SK-N-SH (cell line): ENCODE data around the gene ALDH18A1. TPM values are rescaled to one million over a fixed set of nuclear protein-coding genes. Genes with fewer than 3 reads are reported as not detected.

Experiments
- CTCF ChIA-PET: fragments of 300-600, 350-600 bp; formaldehyde crosslinking; extraction: SDS; loops from one replicate; lab custom pipeline; 2021; lab: Yijun Ruan, JAX
- POLR2A ChIA-PET: fragments of 350-600 bp; sonication (Branson Sonifier 250); formaldehyde crosslinking; extraction: SDS; loops from one replicate; lab custom pipeline; 2020; ENCODE audit warnings: antibody characterized with exemption, inconsistent platforms; lab: Yijun Ruan, JAX
- DNase-seq: peaks from one replicate; pipeline ENCODE4 v3.0.0; 2012
- H2AFZ ChIP-seq: fragments of 200-600 bp; sonication (generic); 2 replicates; pipeline ENCODE4 v1.8.1; 2016; ENCODE audit warnings: antibody characterized with exemption, mild to moderate bottlenecking, low read depth
- H3F3A ChIP-seq: fragments of 200-600 bp; sonication (generic); replicated peaks from 2 replicates; pipeline ENCODE3; 2016; ENCODE audit warnings: antibody characterized with exemption, mild to moderate bottlenecking; ENCODE audit not compliant: insufficient read depth
- H3K27ac ChIP-seq, 2 experiments: fragments of 200-500 bp in 1 of 2; fragments of 200-600 bp in 1 of 2; sonication (Bioruptor generic) in 1 of 2; sonication (generic), shearing (Covaris generic) in 1 of 2; 2 replicates each; pipeline versions ENCODE4 v1.5.1 to v1.6.1; 2014 to 2016; ENCODE audit warnings: low read depth in 2 of 2, inconsistent platforms in 1 of 2, low read length in 1 of 2, mild to moderate bottlenecking in 1 of 2, mixed read lengths in 1 of 2
- H3K27me3 ChIP-seq: fragments of 200-600 bp; sonication (generic), shearing (Covaris generic); 2 replicates; pipeline ENCODE4 v1.6.1; 2016; ENCODE audit warnings: mixed run types; ENCODE audit not compliant: insufficient read depth
- H3K36me3 ChIP-seq, 2 experiments: fragments of 200-500 bp in 1 of 2; fragments of 200-600 bp in 1 of 2; sonication (Bioruptor generic) in 1 of 2; sonication (generic) in 1 of 2; replicated peaks in 1 of 2; 2 replicates each; pipeline versions ENCODE3 to v1.5.1; 2014 to 2016; ENCODE audit warnings: low read length in 1 of 2, mild to moderate bottlenecking in 1 of 2; ENCODE audit not compliant: insufficient read depth in 2 of 2, control insufficient read depth in 1 of 2
- H3K4me1 ChIP-seq, 2 experiments: fragments of 200-500 bp in 1 of 2; fragments of 200-600 bp in 1 of 2; sonication (Bioruptor generic) in 1 of 2; sonication (generic), shearing (Covaris generic) in 1 of 2; 2 replicates each; pipeline versions ENCODE4 v1.5.1 to v1.6.1; 2014 to 2016; ENCODE audit warnings: low read depth in 1 of 2, low read length in 1 of 2, mixed run types in 1 of 2; ENCODE audit not compliant: insufficient read depth in 2 of 2, control insufficient read depth in 1 of 2
- H3K4me2 ChIP-seq: fragments of 200-600 bp; sonication (generic), shearing (Covaris generic); 2 replicates; pipeline ENCODE4 v1.6.1; 2017; ENCODE audit warnings: mixed run types
- H3K4me3 ChIP-seq, 2 experiments: fragments of 200-500 bp in 1 of 2; fragments of 200-600 bp in 1 of 2; sonication (Bioruptor generic) in 1 of 2; sonication (generic), shearing (Covaris generic) in 1 of 2; 2 replicates each; pipeline versions ENCODE4 v1.5.1 to v1.8.1; 2014 to 2016; ENCODE audit warnings: low read depth in 2 of 2, inconsistent platforms in 1 of 2, low read length in 1 of 2, mild to moderate bottlenecking in 1 of 2, mixed read lengths in 1 of 2, moderate library complexity in 1 of 2
- H3K79me2 ChIP-seq: fragments of 200-600 bp; sonication (generic); 2 replicates; pipeline ENCODE4 v1.8.1; 2017; ENCODE audit warnings: mild to moderate bottlenecking; ENCODE audit not compliant: insufficient read depth
- H3K9ac ChIP-seq: fragments of 200-600 bp; sonication (generic); 2 replicates; pipeline ENCODE4 v1.6.1; 2017; ENCODE audit warnings: mixed run types
- H3K9me2 ChIP-seq: fragments of 200-600 bp; sonication (generic); 2 replicates; pipeline ENCODE4 v1.6.1; 2017; ENCODE audit warnings: mixed run types
- H3K9me3 ChIP-seq: fragments of 200-600 bp; sonication (generic); 2 replicates; pipeline ENCODE4 v1.6.1; 2017; ENCODE audit warnings: mixed run types, mild to moderate bottlenecking, moderate library complexity
- H4K20me1 ChIP-seq: fragments of 200-600 bp; sonication (generic); 2 replicates; pipeline ENCODE4 v1.6.1; 2017; ENCODE audit warnings: mild to moderate bottlenecking, mixed run types; ENCODE audit not compliant: insufficient read depth
- ELF1 ChIP-seq: IDR thresholded peaks from 2 replicates; pipeline ENCODE4 v1.4.0; 2012
- EP300 ChIP-seq, 2 experiments: IDR thresholded peaks; 2 replicates each; pipeline versions ENCODE4 v1.4.0 to v1.6.1; 2012; ENCODE audit warnings: borderline replicate concordance in 1 of 2, low read depth in 1 of 2, low read length in 1 of 2
- FOSL2 ChIP-seq: IDR thresholded peaks from 2 replicates; pipeline ENCODE4 v1.4.0; 2012; ENCODE audit warnings: low read depth, mild to moderate bottlenecking, moderate library complexity, borderline replicate concordance
- FOXJ3 ChIP-seq: sonication (generic); formaldehyde crosslinking; IDR thresholded peaks from 2 replicates; pipeline ENCODE4 v1.5.1; 2020; ENCODE audit warnings: mild to moderate bottlenecking, missing genetic modification reagents
- GATA2 ChIP-seq: sonication (generic); formaldehyde crosslinking; IDR thresholded peaks from 2 replicates; pipeline ENCODE4 v1.5.0; 2020; ENCODE audit warnings: mild to moderate bottlenecking, missing genetic modification reagents
- JUND ChIP-seq: IDR thresholded peaks from 2 replicates; pipeline ENCODE4 v1.4.0; 2012
- MXI1 ChIP-seq: IDR thresholded peaks from 2 replicates; pipeline ENCODE4 v1.6.1; 2012; ENCODE audit warnings: mild to moderate bottlenecking, low read depth, low read length, improper control_type of control experiment
- PBX3 ChIP-seq: IDR thresholded peaks from 2 replicates; pipeline ENCODE4; 2012
- POLR2AphosphoS5 ChIP-seq: IDR thresholded peaks from 2 replicates; pipeline ENCODE4 v1.6.1; 2012; ENCODE audit warnings: low read depth, low read length
- RAD21 ChIP-seq: IDR thresholded peaks from 2 replicates; pipeline ENCODE4 v1.6.1; 2012; ENCODE audit warnings: mild to moderate bottlenecking, low read length
- RCOR1 ChIP-seq: fragments of 150-350 bp; IDR thresholded peaks from 2 replicates; pipeline ENCODE4 v1.6.1; 2017; ENCODE audit warnings: antibody characterized with exemption, low read length
- REST ChIP-seq: IDR thresholded peaks from 2 replicates; pipeline ENCODE4 v1.6.1; 2012; ENCODE audit warnings: mild to moderate bottlenecking, low read depth, low read length, moderate library complexity
- RFX5 ChIP-seq: IDR thresholded peaks from 2 replicates; pipeline ENCODE4 v1.6.1; 2012; ENCODE audit warnings: mild to moderate bottlenecking, improper control_type of control experiment, low read length
- RXRA ChIP-seq: IDR thresholded peaks from 2 replicates; pipeline ENCODE4 v1.4.0; 2012; ENCODE audit warnings: low read depth, mild to moderate bottlenecking, borderline replicate concordance
- SIN3A ChIP-seq: IDR thresholded peaks from 2 replicates; pipeline ENCODE4 v1.6.1; 2012; ENCODE audit warnings: low read depth, mild to moderate bottlenecking, low read length, moderate library complexity, borderline replicate concordance
- SMC3 ChIP-seq: IDR thresholded peaks from 2 replicates; pipeline ENCODE4 v1.6.1; 2012; ENCODE audit warnings: low read depth, low read length, improper control_type of control experiment
- TAF1 ChIP-seq: IDR thresholded peaks from 2 replicates; pipeline ENCODE4 v1.6.1; 2012; ENCODE audit warnings: low read depth, mild to moderate bottlenecking, low read length, moderate library complexity, borderline replicate concordance
- TCF12 ChIP-seq: IDR thresholded peaks from 2 replicates; pipeline ENCODE4 v1.4.0; 2012
- USF1 ChIP-seq: IDR thresholded peaks from 2 replicates; pipeline ENCODE4 v1.4.0; 2012; ENCODE audit warnings: low read depth, borderline replicate concordance
- USF2 ChIP-seq: fragments of 150-350 bp; IDR thresholded peaks from 2 replicates; pipeline ENCODE4 v1.6.1; 2017; ENCODE audit warnings: antibody characterized with exemption, low read length, low read depth, borderline replicate concordance
- WGBS: methylation state at CpG from one replicate; pipeline ENCODE4 v1.1.6; 2017; ENCODE audit warnings: low lambda C conversion rate; 5-methylcytosine and 5-hydroxymethylcytosine counted together
- polyA plus RNA-seq, 3 experiments: library from polyadenylated mRNA; depleted of rRNA; stranded (reverse); fragments of >200 nt; gene quantifications; 2 replicates each; pipeline ENCODE4 v1.2.3, GENCODE V29; 2012

Gene ALDH18A1
- polyA plus RNA-seq, 1 of the 3 experiments (the other 2 are of a cell fraction), result 59.5 TPM

- TF ChIP-seq REST, result no peak
These were observed 15.6 kb downstream of the ALDH18A1 start (continued) for GRCh38 chr10:95640891-95641315.

- no peaks in the 10 kb centered on the region for H3K9me3 ChIP-seq
- H3K4me2 ChIP-seq, result no peak overlapping the region
- CTCF ChIA-PET, result interaction anchor here (1.6 kb wide), 1 partner anchor 392 kb away, joined by 4 read pairs; no protein-coding TSS in a partner anchor
- H3F3A ChIP-seq, result no peaks in the 10 kb centered on the region
- H3K79me2 ChIP-seq, result peaks cover 4% of the 10 kb centered on the region; the same call in 1 of the 2 replicates
- no peaks in the 10 kb centered on the region for H3K4me1 ChIP-seq
- H3K27me3 ChIP-seq, result no peaks in the 10 kb centered on the region
- TF ChIP-seq TAF1 (no peak), FOSL2 (no peak), ELF1 (no peak), POLR2AphosphoS5 (no peak), RXRA (no peak), MXI1 (no peak), PBX3 (no peak), RFX5 (no peak), SMC3 (no peak), USF2 (no peak), GATA2 (CRISPR knock-in tag) (no peak), RAD21 (no peak), EP300 (IDR thresholded peaks at IDR 0.05; ENCODE audit: borderline replicate concordance in 1 of 2, low read depth in 1 of 2, low read length in 1 of 2) (no peak), FOXJ3 (no peak), USF1 (no peak), SIN3A (no peak), RCOR1 (no peak), JUND (no peak), TCF12 (no peak), REST (no peak)
- no peak overlapping the region for H3K27ac ChIP-seq
- WGBS, result 100% methylated on average over 4 of the region's 4 CpGs
- H4K20me1 ChIP-seq, result no peaks in the 10 kb centered on the region
- H2AFZ ChIP-seq, result no peak overlapping the region
- no peak overlapping the region for H3K9ac ChIP-seq
- DNase-seq, result no peak
- POLR2A ChIA-PET, result no interaction called here
- H3K36me3 ChIP-seq, result peaks cover 67 to 75% of the 10 kb centered on the region in 2 experiments
- H3K9me2 ChIP-seq, result no peaks in the 10 kb centered on the region
- H3K4me3 ChIP-seq, result no peak overlapping the region
These were observed 18.6 kb downstream of the ALDH18A1 start for GRCh38 chr10:95637911-95638310.
